NK-92 treated with Interleukin-12 subunit alpha and Interleukin-12 subunit beta, amount 100 ng/mL, for 24 hours (cell line): ENCODE data around the gene ASTL.
A peak's percentile ranks its signal among the peaks of the same experiment; 100 is the strongest.

Source experiments
- DNase-seq: peaks from one replicate; lab custom pipeline; 2025; lab: John Stamatoyannopoulos, UW

Gene ASTL

DNA sequence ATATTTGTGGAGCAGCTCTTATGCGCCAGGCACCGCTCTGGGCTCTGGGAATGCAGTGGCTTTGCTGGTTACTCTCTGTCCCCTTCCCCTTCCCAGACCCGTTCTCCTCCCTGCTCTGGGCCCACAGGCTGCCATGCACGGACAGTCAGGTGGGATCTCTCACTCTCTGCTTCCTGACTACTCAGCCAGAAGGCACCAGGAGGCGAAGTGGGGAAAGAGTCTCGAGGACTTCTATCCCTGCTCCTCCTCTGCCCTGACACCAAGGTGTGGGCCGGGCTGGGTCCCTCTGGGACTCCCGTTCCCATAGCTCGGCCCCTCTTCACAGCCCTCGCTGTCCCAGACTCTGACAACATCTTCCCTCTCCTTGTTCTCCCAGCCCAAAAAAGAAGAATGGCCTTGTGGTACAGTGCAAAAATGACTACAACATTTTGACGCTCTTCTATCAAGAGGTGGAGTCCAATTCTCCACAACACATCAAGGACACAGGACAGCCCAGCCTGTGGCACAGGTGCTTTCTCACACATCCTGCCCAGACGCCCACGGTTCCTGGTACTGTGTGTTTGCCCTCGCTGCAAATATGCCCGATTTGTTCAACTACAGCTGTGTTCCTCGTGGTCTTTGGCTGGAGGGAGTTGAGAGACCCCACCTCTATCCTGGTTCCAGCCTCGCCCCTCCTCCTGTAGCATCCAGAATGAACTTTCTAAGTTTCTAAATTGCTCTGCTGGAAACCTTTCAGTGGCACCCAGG, 21.0 kb upstream of the ASTL start:
- DNase-seq: no peak

DNA sequence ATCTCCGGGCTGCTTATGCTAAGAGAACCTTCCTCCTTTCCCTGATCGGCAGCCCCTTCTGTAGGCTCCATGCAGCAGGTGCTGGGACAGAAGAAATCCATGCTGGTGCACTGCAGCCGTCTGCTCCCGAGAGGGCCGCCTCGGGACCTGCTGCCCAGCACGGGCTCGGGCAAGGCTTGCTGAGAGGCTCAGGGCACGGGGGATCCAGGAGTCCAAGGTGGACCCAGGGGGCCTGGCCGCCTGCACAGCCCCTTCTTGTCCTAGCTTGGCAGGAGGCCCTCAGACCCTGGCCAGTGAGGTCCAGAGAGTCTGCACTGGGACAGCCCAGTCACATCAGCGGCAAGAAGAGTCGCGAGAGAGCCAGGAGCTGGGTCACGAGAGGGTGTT, 20.2 kb upstream of the ASTL start:
- DNase-seq: no peak

DNA sequence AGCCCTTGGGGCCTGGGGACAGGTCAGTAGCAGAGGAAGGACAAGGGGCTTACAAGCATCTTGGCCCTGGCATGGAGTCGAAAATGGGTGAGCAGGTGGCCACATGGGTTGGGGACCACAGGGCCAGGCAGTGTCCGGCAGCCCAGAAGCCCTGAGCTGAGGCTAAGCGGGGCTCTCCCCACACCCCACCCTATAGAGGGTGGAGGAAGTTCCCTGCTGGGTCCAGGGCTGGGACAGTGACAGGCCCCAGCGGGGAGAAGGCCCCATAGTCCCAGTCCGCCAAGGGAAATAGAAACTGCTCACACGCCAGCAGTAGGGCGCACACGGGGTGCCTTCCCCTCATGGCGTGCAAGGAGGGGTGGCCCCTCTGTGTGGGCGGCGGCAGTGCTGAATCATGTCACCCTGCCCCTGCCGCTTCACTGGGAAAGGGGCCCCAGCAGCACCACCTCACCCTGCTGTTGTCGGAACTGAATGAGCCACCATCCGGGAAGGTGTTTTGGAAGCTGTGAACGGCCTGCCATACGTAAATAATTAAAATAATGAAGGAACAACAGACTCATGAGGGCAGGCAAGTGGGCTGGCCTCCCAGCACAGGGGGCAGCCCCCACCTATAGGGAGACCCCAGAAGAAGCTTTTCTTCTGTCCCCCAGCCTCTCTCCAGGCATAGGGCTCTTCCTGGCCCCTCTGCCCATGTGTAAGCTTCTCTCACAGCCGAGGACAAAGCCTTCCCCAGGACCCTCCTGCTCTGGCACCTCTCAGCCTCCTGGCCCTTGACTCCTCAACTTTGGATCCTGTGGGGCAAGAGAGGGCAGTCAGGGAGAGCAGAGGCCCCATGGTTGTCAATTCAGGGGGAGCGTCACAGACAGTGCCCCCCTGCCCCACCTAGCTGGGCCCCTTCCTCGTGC, 19.6 kb upstream of the ASTL start:
- DNase-seq: no peak

DNA sequence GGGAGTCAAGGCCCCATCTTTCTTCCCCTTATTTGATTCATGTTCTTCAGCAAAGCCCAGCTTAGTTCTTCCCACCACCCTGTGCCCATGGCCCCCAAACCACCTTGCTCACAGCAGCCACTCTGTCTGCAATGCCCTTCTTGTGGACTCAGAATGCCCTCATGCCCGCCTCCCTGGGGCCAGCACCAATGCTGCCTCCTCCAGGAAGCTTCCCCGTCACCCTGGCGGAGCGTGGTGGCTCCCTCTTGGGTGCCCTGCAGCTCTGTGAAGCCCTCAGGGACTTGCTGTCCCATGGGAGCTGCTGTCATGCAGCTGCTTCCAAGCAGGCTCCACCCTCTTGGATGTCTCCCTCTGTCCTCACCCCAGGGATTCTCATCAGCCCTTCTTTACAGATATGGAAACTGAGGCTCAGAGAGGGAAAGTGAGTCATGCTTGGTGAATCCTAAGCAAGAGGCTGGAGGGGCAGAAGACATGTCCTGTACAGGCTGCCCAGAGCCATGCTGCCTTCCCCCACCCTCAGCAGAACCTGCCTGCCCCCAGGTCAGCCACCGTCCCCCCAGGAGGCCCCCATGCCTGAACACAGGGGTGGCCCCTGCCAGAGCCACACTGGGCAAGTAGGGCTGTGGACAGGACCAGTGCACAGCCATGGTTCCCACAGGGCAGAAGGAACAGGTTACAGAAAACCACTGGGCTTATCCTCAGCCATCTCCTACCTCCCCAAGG, 18.8 kb upstream of the ASTL start:
- no peak for DNase-seq

- no peak for DNase-seq
Measured at GRCh38 chr2:96156011-96156820, 17.9 kb upstream of the ASTL start.

DNA sequence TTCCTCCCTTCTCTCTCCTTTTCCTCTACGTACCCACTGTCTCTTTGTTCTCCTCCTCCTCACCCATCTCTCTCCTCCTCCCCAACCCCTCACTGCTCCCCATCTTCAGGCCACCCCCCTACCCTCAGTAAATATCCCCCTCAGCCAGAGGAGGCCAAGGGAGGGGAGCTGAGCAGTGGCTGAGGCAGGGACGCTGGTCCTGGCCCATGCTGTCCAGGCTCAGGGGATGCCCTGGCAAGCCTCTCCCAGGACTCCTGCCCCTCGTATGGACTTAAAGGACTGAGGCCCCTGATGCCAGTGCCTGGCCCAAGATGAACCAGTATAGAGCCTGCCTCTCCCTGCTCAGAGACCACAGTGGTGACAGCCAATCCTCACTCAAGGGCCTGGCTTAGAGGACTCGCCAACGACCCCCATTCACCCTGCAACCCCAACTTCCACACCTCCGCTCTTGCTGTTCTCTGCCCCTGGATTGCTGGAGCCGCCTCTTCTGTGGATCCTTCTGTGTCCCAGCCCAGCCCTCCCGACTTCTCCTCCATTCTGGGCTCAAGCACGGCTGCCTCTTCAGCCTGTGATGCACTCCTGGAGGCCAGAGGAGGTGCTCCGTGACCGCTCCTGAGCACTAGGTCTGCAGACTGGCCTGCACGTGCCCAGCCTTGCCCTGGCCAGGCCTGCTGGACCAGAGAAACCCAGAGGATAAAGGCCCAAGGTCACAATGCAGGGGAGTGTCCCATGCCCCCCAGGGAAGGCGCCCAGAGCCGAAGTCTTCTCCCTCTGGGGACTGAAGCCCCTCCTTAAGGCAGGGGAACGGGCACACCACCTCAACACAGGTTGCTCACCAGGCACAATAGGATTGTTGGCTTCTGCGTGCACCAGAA, 16.4 kb upstream of the ASTL start:
- no peak for DNase-seq

DNA sequence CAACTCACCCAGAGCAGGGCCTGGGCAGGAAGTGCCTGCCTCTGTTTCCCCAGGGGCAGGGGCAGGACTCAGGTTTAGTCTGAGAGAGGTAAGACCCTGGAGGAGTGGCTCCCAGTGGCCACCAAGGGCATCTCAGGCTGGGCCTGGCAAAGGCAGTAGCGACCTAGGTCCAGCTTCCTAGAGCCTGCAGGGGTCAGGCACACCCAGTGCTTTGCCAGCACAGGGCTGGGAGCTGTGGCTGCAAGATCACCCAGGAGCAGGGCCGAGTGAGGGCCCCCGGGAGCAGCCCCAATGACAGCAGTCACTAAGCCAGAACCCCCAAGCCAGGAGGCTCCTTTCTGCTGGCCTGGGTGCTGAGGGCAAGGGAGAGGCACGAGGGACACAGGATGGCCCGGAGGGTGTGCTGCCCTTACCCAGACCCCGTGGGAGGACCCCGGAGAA, 15.7 kb upstream of the ASTL start:
- DNase-seq: no peak

DNA sequence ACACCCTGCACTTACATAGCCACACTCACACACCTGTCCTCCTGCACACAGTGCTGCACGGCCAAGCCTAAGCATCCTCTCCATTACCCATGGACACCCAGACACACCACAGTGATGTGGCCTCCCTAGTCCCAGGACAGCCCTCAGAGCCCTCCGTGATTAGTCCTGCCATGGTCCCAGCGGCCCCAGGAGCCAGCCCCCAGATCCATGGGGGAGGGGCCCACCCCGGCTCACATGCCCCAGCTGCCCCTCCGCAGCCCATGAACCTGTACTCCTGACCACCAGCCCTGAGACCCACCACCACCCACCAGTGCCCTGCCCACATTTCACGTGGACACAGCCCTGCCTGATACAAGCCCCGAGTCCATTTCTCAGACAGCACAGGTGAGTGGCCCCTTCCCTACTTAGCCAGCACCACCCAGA, 15.0 kb upstream of the ASTL start:
- DNase-seq: no peak

GRCh38 chr2:96152304-96153161, 14.2 kb upstream of the ASTL start:
- DNase-seq: no peak

DNA sequence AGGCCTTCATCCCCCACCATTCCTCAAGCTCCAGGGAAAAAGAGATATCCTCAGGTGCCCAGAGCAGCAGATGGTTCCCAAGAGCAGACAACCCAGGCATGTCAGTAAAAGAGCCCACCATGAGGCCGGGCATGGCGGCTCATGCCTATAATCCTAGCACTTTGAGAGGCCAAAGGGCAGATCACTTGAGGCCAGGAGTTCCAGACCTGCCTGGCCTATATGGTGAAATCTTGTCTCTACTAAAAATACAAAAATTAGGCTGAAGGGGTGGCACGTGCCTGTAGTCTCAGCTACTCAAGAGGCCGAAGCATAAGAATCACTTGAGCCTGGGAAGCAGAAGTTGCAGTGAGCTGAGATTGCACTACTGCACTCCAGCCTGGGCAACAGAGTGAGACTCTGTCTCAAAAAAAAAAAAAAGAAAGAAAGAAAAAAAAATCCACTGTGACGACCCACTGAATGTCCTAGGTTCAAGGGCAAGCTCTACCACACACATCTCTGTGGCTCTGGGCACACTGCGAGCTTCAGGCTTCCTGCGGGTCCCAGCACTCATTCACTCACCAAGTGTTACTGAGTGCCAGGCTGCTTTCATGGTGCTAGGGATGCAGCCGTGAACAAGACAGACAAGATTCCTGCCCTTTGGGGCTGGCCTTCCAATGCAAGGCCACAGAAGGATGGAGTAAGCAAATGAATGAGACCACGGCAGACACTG, 13.4 kb upstream of the ASTL start:
- DNase-seq: no peak

GRCh38 chr2:96150791-96151594, 12.7 kb upstream of the ASTL start:
- no peak for DNase-seq

DNA sequence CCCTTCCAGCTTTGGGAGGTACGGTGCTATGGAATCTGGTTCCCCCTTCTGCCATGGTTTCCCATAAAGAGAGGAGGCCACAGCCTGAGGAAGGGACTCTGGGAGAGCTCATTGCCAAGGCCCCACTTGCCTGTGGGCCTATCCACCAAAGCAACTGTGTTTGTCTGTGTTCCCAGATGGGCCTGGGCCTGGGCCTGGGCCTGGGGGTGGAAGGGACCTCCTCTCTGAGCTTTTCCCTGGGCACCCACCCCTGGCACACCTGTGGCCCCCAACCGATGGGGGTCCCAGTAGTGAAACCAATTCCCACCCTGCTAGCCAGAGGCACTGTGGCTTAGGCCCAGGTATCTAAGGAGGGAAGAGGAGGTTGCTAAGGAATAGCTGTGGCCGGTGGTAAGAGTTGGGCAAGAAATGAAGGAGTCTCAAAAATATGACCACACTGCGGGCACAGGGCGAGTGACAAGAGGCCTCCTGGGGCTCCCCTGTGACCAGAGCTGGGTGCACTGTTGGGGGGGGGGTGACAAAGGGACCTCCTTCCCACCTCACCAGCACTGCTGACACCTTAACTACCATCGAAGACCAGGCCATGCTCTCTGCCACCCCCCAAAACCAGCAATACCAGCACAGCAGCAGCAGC, 11.8 kb upstream of the ASTL start:
- DNase-seq: no peak

GRCh38 chr2:96148410-96149217, 10.3 kb upstream of the ASTL start:
- peak; percentile 91 for DNase-seq

GRCh38 chr2:96147593-96148201, 9.4 kb upstream of the ASTL start:
- no peak for DNase-seq

DNA sequence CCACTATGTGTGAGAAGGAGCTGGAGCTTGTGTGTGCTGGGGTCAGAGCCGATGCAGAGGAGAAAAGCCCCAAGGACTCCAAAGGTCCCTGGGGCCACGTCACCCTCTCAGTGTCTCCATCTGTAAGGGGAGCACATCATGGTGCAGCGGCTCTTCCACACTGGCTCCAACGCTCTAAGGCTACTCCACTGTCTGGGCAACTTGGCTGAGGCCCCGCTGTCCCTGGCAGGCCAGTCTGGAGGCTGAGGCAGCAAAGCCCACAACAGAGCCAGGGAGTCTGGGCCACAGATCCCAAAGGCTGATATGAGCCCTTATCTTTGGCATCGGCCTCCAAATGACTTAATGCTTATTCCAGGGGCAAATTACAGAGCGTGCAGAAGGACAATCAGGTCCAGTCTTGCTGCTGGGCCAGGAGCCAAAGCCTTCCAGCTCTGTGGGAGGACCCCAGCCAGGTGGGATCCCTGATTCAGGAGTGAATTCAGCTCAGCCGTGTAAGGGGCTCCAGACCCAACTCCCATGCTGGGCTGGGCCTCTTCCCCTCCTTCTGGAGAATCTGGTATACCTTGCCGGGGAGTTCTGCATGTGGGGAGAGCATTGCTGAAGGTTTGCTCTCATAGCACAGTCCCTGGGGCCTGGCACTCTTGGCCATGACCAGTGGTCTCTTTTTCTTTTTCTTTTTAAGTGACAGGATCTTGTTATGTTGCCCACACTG, 8.7 kb upstream of the ASTL start:
- DNase-seq: no peak
